ENCODE data around the gene CACNA1S. TPM values are rescaled to one million over a fixed set of nuclear protein-coding genes. Genes with fewer than 3 reads are reported as not detected.

CACNA1S gene
- total RNA-seq, 1 donor from 2014 or later: 0.07 TPM

- peak overlapping the region; percentile 64 for H3K4me3 Mint-ChIP-seq (ENCODE audit: unreplicated experiment)
- DNase-seq: no peak
- H3K9me3 Mint-ChIP-seq (ENCODE audit: unreplicated experiment): peaks cover 6% of the 10 kb centered on the region
- H3K36me3 Mint-ChIP-seq (ENCODE audit: unreplicated experiment): no peaks in the 10 kb centered on the region
- peaks cover 14% of the 10 kb centered on the region for H3K27me3 Mint-ChIP-seq (ENCODE audit: unreplicated experiment)
- no peak for TF ChIP-seq CTCF (IDR thresholded peaks at IDR 0.05; ENCODE audit: partially characterized antibody, unreplicated experiment)
- H3K27ac Mint-ChIP-seq (ENCODE audit: unreplicated experiment): no peak overlapping the region
- peaks cover 16% of the 10 kb centered on the region for H3K4me1 Mint-ChIP-seq (ENCODE audit: low read depth, unreplicated experiment)
These were observed 88.2 kb downstream of the CACNA1S start for GRCh38 chr1:201023920-201024624.

GRCh38 chr1:201023517-201023902, 88.7 kb downstream of the CACNA1S start, which contains the start of gene KIF21B:
Gene KIF21B, minus strand, starts transcription at chr1:201023714. Its CDS starts 331 bp downstream, at chr1:201023383.
- DNase-seq: peak; percentile 92
- Mint-ChIP-seq H3K4me3 (ENCODE audit: unreplicated experiment) (peak within 1 kb of the TSS; percentile 91), H3K9me3 (ENCODE audit: unreplicated experiment) (peaks cover 6% of the 10 kb centered on the region), H3K4me1 (ENCODE audit: low read depth, unreplicated experiment) (peaks cover 16% of the 10 kb centered on the region), H3K36me3 (ENCODE audit: unreplicated experiment) (no peaks in the 10 kb centered on the region), H3K27ac (ENCODE audit: unreplicated experiment) (peak within 1 kb of the TSS; percentile 69), H3K27me3 (ENCODE audit: unreplicated experiment) (peaks cover 14% of the 10 kb centered on the region)
- TF ChIP-seq CTCF (IDR thresholded peaks at IDR 0.05; ENCODE audit: partially characterized antibody, unreplicated experiment): no peak

DNA sequence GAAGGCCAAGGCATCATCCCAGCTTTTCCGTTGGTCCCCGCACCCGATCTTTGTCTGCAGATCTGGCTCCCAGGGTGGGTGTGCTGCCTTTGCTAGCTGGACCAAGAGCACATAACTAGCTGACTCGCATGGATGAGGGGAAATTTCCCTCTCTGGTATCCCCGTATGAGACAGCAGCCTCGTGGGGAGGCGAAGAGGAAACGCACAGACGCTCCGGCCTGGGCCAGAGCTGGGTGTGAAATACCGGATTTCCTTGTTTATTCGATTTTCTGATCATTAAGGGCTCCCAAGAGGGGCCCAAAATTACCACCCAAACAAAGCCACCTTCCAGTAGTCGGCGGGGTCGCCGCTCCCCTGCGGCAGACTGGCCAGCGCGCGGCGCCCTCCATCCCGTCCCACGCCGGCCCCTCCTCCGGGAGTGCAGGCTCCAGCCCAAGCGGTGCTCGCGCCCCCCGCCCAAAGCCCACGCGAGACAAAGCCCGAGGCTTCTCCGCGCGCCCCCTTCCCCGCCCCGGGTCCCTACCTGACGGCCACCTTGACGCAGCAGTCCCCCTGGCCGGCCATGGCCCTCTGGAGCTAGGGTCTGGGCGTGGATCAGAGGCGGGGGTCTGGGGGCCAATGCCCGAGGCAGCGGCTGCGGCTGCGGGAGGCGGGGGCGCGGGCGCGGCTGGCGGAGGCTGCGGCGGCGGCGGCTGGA, 89.3 kb downstream of the CACNA1S start:
- Mint-ChIP-seq H3K27ac (ENCODE audit: unreplicated experiment) (peak overlapping the region; percentile 69), H3K4me3 (ENCODE audit: unreplicated experiment) (peak overlapping the region; percentile 91), H3K27me3 (ENCODE audit: unreplicated experiment) (peaks cover 12% of the 10 kb centered on the region), H3K36me3 (ENCODE audit: unreplicated experiment) (no peaks in the 10 kb centered on the region), H3K9me3 (ENCODE audit: unreplicated experiment) (peaks cover 8% of the 10 kb centered on the region), H3K4me1 (ENCODE audit: low read depth, unreplicated experiment) (peaks cover 16% of the 10 kb centered on the region)
- TF ChIP-seq CTCF (IDR thresholded peaks at IDR 0.05; ENCODE audit: partially characterized antibody, unreplicated experiment): no peak
- peak; percentile 64 for DNase-seq

DNA sequence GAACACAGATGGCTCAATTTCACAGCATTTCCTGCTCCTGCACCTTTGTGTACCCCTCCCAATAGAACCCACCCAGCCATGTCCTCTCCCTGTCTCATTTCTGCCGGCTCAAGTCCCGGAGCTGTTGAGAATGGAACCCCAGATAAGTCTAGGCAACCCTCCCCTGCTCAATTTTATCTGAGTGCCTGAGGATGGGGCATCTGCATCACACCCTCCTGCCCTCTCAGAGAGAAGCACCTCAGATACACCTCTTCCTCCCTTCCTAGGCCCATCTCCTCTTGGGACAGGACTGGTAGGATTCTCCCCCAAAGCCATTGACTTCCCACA, 89.8 kb downstream of the CACNA1S start:
- H3K9me3 Mint-ChIP-seq (ENCODE audit: unreplicated experiment): peaks cover 8% of the 10 kb centered on the region

More for the DNA sequence above, 89.8 kb downstream of the CACNA1S start:
- H3K4me1 Mint-ChIP-seq (ENCODE audit: low read depth, unreplicated experiment): peaks cover 16% of the 10 kb centered on the region
- no peak for TF ChIP-seq CTCF (IDR thresholded peaks at IDR 0.05; ENCODE audit: partially characterized antibody, unreplicated experiment)
- no peak for DNase-seq
- H3K27me3 Mint-ChIP-seq (ENCODE audit: unreplicated experiment): peaks cover 12% of the 10 kb centered on the region
- no peaks in the 10 kb centered on the region for H3K36me3 Mint-ChIP-seq (ENCODE audit: unreplicated experiment)
- H3K27ac Mint-ChIP-seq (ENCODE audit: unreplicated experiment): peak overlapping the region; percentile 69
- H3K4me3 Mint-ChIP-seq (ENCODE audit: unreplicated experiment): peak overlapping the region; percentile 91
